NCI-H1930 (cell line): ENCODE results near the gene BCKDK.

ENCODE experiments used
- DNase-seq, 2 experiments: peaks; one replicate each; lab custom pipeline; 2025; lab: John Stamatoyannopoulos, UW

The BCKDK gene

DNA sequence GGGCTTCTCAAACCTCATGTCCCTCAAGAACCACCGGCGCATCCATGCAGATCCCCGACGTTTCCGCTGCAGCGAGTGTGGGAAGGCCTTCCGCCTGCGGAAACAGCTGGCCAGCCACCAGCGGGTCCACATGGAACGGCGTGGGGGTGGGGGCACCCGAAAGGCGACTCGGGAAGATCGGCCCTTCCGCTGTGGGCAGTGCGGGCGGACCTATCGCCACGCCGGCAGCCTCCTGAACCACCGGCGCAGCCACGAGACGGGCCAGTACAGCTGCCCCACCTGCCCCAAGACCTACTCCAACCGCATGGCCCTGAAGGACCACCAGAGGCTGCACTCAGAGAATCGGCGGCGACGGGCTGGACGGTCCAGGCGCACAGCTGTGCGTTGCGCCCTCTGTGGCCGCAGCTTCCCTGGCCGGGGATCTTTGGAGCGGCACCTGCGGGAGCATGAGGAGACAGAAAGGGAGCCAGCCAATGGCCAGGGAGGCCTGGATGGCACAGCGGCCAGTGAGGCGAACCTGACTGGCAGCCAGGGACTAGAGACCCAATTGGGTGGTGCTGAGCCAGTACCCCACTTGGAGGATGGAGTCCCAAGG is 28.1 kb upstream of the BCKDK start:
- DNase-seq: no peak

DNA sequence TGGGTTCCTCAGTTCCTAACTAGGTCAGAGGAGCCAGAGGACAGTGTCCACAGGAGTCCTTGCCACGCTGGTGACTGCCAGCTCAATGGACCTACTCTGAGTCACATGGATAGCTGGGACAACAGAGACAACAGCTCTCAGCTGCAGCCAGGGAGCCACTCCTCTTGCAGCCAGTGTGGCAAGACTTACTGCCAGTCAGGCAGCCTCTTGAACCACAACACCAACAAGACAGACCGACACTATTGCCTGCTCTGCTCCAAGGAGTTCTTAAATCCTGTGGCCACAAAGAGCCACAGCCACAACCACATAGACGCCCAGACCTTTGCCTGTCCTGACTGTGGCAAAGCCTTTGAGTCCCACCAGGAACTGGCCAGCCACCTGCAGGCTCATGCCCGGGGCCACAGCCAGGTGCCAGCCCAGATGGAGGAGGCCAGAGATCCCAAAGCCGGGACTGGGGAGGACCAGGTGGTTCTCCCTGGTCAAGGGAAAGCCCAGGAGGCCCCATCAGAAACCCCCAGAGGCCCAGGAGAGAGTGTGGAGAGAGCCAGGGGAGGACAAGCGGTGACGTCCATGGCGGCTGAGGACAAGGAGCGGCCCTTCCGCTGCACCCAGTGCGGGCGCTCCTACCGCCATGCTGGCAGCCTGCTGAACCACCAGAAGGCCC is 27.3 kb upstream of the BCKDK start:
- DNase-seq: no peak

DNA sequence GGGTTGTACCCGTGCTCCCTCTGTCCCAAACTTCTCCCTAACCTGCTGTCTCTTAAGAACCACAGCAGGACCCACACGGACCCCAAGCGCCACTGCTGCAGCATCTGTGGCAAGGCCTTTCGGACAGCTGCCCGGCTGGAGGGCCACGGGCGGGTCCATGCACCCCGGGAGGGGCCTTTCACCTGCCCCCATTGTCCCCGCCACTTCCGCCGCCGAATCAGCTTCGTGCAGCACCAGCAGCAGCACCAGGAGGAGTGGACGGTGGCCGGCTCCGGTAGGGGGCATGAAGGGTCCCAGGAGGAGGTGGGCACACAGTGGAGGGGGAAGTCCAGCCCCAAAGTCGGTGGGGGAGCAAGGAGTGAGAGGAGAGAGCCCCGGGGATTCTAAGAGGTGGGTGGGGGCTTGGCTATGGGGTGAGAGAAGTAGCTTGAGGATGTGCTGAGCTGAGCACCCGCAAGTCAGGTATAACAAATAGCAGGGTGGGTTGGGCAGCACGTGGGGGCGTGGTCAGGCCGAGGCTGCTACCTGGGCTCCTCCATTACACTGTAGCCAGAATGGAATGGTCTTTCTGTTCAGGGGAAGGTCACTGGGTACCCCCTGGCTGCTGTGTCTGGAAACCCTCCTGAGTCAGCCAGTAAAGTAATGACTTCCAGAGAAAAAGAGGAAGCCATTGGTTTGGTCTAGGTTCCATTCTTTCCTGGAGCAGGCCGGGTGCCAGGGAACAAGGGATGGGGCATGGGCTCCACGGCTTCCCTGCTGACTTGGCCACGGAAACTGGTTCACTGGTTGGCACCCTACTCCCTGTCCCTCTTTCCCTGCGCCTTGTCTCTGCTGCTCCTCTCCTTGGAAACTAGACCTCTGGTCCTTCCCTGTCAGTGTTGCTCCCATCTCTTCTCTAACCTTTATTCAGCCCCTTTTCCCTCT is 26.5 kb upstream of the BCKDK start:
- no peak for DNase-seq

DNA sequence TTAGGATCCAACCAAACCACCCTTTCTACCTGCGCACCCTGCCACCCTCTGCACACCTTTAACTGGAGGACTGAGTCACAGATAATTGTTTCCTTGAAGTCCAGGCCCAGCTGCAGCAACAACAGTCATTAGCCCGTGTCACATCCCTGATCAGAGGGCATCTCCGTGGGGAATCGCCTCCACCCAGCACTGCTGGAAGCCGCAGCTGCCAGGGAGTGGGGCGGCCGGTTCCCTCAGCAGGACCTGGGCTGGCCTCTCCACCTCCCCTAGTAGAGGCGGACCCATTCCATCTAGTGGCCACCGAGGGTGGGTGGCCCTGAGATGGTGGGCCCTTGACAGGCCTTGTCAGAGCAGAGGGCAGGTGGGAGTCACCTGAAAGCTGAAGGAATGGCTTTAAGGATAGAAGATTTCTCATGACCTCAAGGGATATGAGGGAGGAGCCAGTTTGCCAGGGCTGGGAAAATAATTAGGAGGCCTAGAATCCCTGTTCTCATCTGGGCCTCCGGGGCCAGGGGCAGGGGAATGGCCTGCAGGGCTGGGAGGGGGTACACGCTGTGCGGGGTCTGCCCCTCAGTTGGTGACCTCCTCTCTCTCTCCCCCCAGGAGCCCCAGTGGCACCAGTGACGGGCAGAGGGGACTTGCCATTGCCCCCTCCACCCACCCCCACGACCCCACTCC is 25.7 kb upstream of the BCKDK start:
- DNase-seq: no peak

DNA sequence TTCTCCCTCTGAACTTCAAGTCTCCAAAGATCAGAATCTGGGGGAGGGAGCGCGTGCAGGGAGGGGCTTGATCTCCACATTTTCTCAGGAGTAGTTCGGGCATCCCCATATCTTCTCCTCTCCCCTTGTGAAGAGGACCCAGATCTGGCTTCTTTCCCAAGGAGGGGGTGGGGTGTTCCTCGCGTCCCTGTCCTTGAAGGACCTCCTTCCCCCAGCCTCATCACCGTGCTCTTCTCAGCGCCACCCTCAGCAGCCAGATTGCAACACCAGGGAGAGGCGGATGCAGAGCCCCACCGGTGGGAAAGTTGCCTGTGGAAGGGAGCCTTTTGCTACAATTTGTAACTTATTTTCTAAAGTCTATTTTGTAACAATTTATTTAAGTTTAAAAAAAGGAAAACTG is 25.1 kb upstream of the BCKDK start:
- no peak for DNase-seq

DNA sequence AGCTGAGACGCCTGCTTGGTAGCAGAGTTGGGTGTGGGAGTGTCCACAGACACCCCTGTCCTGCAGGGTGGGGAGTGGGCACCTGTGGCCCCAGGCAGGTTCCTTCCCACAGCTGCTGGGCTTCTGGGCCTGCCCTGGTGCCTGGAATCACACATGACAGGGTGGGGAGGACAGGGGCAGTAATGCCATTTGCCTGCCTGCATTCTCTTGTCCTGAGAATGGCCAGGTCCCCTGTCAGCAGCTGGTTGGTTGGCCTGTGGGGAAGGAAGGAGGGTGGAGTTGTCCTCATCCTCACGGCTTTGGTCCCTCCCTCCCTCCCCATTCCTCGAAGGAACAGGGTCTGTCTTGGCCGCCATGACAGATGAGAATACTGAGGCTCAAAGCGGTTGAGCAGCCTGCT is 24.6 kb upstream of the BCKDK start:
- DNase-seq: no peak

DNA sequence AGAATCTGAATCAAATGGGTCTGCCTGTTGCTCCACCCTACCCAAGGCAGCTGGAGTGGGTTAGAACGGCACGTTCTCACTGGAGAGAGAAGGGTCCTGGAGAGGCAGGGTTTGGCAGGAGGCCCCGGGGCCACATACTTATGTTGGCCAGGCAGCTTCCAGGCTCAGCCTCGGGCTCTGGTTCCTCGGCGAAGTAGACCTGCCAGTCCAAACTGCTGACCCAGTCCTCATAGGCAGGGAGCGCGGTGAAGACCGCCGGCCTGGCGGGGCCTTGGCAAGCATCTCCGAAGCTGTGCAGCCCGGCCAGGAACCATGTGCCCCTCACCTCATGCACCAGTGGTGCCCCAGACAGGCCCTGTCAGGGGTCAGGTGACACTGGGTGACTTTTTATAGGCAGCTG is 24.2 kb upstream of the BCKDK start:
- no peak for DNase-seq

DNA sequence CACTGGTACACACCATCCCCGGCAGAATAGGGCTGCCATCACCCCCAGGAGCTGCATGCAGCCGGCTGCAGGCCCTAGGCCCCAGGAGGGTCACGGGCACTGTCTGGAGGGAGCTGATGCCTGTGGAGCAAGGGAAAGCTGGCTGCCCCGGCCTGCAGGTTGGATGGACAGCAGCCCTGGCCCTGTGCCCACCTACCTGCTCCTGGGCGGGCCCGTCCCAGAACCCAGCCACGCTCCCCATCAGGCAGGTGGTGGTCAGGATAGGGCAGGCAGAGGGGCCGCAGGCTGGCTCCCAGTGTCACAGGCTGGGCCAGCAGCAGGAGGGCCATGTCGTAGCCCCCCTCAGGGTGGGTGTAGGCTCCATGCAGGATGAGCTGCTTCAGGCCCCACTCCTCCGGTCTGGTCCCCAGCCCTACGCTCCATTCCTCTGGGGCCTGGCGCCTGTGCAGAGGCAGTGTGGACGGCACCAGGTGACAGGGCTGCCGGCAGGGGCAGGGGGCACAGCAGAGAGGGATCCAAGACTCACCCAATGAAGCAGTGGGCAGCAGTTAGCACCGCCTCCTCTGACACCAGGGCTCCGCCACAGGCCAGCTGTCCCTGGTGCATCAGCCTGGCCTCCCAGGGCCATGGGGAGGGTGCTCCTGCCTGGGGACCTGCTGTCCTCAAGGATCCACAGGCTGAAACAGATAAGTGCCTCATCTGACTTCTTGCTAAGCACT is 23.4 kb upstream of the BCKDK start:
- DNase-seq: no peak

DNA sequence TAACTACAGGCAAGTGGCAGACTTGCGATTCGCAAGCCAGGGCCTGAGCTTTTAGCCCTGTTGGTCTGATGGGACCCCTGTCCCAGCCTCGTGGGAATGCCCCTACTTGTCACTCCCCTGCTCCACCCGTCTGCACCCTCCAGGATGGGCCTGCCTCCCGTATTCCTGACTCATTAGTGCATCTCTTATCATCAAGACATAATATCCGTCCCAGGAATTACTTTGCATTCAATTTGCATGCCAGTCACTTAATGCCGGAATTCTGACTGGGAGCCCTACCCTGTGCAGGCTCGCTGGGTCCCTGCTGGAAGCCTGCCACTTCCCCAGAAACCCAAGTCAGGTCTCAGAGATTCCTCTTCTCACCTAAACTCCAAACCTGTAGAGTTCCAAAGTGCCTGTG is 22.8 kb upstream of the BCKDK start:
- DNase-seq: no peak

DNA sequence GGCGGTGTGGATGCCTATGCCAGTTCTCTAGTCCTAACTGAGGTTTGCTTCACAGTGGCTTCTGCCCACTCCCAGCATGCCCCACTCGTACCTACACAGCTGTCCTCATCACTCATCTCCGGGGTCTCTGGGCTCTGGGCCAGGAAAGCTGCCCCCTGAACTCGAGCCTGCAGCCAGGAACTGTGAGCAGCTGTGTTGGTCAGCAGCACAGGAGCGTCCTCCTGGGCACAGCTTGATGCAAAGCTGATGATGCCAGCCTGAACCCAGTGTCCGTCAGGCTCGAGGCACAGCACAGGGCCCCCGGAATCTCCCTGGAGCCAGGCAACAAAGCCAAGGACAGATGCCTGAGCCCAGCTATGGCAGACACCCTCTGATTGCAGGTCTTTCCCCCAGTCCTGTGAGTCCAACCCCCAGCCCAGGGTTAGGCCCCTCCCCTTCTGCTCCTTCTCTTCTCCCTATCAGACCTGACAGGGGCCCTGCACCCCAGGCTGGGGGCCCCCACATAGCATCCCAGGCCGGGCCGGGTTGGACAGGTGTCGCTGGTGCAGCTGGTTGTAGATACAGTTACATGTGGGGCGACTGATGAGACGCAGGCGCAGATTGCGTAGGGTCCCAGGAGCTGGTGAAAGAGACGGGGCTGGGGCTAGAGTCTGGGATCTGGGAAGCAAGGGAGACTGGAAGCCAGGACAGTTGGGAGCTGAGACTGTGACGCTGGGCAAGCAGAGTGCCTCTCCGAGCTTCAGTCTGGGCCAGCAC is 22.1 kb upstream of the BCKDK start:
- no peak for DNase-seq

DNA sequence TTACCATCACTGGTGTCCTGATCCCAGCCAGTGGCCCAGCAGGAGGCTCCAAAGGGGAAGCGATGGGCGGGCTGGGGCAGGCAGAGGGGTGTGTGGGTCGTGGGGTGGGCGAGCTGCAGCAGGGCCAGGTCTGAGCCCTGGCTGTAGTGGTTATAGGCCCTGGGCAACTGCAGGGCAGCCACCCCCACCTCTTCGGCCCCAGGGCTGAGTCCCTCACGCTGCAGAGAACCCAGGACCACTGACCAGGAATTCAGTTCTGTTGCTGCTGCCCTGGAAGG is 21.6 kb upstream of the BCKDK start:
- DNase-seq: no peak

DNA sequence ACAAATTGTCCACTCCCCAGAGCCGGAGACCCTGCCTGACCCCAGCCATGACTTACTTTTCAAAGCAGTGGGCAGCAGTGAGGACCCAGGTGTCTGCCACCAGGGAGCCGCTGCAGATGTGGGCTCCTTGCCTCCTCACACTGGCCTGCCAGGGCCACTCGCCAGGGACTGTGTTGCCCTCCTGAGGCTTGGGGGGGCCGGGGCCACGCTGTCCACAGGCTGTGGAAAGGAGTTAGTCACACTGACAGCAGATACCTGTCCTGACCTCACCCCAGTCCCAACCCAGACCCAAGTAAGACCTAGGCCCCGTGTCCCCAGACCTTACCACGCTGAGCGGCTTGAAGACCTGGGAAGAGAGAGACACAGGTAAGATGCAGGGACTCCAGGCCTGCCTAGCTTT is 20.7 kb upstream of the BCKDK start:
- no peak for DNase-seq

DNA sequence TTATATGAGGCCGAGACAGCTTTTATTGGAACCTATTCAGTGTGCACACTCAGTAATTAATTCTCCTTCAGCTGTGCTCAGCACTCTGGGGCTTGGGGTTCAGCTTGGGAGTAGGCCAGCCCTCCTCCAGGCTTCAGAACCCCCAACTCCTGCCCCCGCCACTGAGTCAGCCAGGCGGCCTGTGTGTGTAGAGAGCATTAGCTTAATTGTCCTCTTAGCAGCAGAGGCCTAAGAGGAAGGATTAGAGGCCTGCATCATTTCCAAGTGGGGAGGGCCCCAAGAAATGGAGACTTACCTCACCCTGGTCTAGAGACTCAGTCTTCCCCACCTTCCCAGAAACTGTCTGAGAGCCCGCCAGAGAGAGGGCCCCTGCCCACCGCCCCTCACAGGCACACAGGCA is 20.2 kb upstream of the BCKDK start:
- DNase-seq: no peak

DNA sequence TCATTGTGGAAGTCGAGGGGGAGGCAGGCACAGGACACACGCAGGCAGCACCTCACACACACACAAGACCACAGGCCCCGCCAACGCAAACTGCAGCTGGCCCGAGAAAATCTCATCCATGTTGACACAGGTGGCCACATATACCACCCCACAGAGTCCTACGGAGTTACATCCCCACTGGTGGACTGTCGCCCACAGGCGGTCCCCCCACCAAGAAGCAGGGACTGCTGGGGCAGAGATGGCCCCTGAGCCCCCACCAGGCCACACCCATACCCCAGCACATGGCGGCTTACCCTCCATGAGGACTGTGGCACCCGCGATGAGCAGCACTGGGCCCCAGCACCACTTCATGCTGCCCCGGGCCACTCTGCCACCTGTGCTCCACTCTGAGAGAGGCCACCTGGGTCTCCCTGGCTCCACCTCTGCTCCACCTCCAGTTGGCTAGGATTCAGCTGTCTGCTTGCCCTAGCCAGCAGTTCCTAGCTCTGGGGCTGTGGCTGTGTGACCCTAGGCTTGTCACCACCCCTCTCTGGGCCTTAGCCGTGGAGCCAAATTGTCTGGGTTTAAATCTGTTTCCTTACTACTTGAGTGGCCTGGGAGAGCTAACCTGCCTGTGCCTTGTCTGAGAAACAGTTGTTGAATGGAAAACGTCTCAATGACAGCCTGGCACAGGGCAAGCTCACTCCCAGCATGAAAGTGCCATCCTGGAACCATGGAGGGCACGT is 19.6 kb upstream of the BCKDK start, which contains the start of gene PRSS53:
Gene PRSS53, minus strand, starts transcription at position 485 of the 725 bp plus-strand sequence. Its CDS starts 134 bp downstream, at position 351.
- DNase-seq: no peak

DNA sequence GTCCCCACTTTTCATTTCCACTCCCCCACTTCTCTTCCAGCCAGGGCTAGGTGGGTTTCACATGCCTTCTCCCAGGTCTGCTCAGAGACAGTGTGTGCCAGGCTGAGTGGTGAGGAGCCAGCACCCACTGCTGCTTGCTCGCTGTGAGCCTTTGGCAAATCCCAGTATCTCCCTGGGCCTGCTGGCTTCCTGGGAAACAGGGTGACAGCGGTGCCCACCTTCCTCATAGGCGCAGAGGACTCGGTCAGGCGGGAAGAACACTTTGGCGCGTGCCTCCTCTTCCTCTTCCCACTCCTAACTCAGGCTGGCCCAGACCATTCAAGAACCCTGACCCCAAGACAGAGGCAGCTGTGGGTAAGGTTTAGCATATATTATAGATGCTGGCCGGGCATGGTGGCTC is 19.0 kb upstream of the BCKDK start:
- no peak for DNase-seq

DNA sequence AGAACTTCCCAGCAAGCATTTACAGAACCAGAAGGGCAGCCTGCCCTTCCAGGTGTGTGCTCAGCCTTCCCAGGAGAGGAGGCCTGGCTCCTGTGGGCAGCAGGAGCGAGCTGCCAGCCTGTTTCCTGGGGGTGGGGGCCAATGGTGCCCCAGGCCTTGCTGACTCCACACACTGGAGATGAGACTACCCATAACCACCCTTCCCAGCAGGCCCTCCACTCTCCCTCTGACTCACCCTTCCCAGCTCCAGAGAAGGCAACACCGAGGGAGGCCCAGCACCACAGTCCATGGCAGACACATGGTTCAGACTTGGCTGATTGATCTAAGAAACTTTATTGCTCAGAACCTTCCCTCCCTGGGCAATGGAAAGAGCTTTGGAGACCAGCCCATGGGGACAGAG is 17.6 kb upstream of the BCKDK start:
- DNase-seq: no peak

DNA sequence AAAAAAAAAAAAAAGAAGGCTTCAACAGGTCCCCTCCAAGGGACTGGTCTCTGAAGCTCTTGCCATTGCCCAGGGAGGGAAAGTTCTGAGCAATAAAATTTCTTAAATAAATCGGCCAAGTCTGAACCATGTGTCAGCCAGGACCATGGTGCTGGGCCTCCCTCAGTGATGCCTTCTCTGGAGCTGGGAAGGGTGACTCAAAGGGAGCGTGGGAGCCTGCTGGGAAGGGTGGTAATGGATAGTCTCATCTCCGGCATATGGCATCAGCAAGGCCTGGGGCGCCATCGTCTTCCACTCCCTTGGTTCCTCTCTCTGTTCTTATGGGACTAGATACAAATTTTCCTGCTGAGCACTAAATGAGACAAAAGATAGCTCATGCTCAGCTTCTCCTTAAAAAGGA is 15.9 kb upstream of the BCKDK start:
- DNase-seq: no peak

DNA sequence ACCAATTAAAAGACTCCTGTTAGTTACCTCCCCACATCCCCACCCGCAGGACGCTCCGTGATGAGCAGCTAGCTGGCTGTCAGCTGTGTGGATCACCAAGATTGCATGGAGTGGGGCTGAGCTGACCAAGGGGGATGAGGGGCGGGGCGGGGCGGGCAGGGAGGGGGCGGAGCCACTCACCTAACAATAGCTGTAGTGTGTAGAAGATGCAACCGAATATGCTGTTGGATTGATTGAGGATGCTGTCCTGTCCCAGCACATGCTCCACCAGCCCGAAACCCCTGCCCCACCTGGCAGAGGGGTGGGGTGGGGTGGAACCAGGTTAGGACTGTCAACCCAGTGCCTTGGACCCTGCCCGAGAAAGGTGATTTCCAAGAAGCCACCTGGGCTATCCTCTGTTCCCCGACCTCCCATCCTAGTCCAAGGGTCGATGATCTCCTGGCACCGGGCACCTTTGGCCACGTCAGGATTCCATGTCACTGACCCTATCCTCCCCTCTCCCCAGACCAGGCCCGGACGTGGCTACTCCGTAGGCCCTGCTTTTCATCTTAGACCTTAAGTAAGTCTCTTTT is 15.0 kb upstream of the BCKDK start:
- DNase-seq: no peak

DNA sequence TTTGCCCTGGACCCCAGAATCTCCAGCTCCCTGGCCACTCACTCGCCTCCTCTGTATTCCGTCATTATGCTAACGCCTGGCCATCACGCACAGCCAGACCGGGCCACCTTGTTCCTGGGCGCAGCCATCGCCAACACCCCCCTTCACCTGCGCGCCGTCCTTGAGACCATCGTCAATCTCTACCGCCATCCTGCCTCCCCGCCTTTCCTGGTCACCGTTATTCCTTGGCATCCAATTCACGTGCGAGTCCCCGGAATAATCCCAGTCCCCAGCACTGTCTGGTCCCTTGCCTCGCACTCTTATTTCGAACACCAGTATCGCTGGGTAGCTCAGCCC is 14.1 kb upstream of the BCKDK start:
- DNase-seq: no peak

DNA sequence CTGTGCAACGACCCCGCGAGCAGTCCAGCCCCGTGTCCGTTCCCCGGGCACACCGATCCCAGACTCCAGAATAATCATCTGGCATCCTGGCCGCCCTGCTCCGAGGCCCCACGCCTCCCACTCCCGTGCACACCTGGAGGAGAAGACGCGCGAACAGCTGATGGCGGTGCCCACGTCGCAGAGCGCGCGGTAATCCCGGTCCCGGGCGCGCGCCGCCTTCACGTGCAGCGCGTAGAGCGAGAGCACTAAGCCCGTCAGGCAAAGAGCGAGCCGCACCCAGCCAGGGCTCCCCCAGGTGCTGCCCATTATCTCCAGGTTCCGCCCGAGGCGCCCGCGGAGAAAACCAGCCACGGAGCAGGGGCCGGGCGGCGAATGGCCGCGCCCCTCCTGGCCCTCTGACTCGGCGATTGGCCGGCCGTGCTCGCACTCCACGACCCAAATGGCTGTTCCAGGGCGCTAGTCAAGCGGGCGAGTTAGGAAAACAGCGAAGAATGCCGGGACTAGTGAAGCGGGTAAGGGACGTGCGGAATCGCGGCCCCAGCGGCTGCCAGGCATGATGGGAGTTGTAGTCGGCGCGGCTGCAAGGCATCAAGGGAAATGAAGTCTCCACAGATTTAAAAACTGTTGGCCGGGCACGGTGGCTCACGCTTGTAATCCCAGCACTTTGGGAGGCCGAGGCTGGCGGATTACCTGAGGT is 13.6 kb upstream of the BCKDK start, which contains the start of gene VKORC1:
Gene VKORC1, minus strand, starts transcription at position 374 of the 697 bp plus-strand sequence. Its CDS starts 68 bp downstream, at position 306.
- DNase-seq: peak; percentile 98 to 99
